NCI-H2227 treated with DMSO at 0.1 percent for 48 hours (cell line): ENCODE results near the gene KMT2D.

Experiments used
- DNase-seq: peaks from one replicate; lab custom pipeline; 2025; lab: John Stamatoyannopoulos, UW

KMT2D gene

GRCh38 chr12:49019120-49019430 lies 41.5 kb downstream of the KMT2D start:
- DNase-seq: no peak

DNA sequence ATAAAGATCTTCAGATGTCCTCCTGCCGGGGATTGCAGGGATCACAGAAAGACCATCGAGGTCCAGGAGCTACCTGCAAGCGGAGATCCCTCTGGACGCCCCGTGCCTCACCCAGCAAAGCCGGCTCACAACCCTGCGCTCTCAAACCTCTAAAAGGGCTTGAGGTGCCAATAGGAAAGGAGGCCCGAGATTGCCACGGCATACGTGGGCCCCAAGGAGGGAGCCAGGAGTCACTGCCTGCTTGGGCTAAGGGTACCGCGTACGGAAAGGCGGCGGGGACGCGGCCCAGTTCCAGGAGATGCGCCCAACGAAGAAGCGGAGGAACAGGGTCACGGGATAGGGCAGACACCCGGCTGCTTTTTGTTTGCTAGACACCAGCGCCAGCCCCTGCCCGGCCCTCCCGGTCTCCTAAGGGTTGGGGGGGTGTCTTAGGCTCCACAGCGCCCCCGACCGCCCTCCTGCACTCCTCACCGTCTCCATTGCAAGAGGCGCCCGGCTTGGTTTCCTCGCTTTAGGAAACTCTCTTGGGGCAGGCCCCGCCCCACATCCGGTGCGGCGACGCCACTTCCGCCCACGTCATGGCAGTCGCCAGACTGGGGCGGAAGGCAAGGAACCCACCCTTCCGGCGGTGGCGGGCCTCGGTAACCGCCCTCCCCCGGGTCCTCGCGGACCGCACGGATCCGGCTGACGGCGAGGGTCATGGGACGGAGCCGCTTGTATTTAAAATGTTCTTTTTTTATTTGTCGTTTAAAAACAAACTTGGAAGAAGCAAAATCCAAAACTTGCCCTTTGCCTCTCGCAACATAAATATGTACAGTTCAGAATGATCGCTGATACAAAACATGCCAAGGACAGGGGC lies 42.1 kb downstream of the KMT2D start, which contains the start of gene PRKAG1:
Gene PRKAG1, minus strand, starts transcription at position 516 of the 859 bp plus-strand sequence. Its CDS starts 36 bp downstream, at position 480.
- DNase-seq: peak; percentile 88

DNA sequence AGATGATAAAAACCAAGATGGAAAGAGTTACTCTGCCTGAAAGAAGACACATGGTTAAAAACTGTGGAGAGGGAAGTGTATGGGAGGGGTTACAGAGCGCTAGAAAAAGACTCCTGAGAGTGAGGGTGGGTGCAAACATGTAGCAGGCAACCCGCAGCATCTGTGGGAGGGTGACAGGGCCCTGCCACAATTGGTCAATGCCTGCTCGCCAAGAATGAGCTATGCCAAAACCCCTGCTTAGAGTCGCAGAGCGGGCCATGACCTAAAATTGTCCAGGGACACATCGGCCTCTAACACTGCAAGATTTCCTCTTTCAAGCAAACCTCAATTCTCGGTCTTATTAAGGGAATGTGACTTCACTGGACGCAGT lies 42.7 kb downstream of the KMT2D start:
- no peak for DNase-seq

DNA sequence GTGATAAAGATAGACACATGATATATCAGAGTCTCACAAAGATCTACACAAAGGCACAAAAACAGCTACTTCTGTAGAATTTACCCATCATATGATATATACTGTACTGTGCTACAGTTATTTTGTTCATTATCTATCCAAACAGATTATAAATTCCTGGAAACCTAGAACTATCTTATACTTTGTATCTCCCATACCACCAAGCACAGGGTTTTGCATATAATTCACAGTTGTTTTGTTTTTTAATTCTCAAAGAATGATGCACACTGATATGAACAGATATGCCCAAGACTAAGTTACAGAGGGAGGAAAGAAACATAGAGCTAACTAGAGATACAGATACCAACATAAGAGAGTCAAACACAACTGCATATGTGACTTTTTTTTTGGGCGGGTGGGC lies 45.4 kb downstream of the KMT2D start:
- DNase-seq: no peak

- no peak for DNase-seq
Observed at GRCh38 chr12:49014547-49014946, 46.0 kb downstream of the KMT2D start.

DNA sequence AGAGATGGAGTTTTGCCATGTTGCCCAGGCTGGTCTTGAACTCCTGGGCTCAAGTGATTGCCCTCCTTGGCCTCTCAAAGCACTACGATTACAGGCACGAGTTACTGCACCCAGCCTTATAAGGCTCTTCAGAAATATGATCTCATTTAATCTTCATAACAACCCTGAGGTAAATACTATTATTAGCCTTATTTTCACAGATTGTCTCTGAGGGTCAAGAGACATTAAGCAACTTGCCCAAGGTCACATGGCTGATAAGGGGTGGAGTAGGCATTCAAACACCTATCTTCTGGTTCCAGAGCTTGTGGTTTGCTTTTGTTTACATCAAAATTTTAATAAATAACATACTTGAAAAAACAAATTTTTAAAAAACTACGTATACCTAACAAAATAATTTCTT lies 47.2 kb downstream of the KMT2D start:
- no peak for DNase-seq

GRCh38 chr12:49012739-49013138 lies 47.9 kb downstream of the KMT2D start:
- no peak for DNase-seq
